NCI-H2081 treated with DMSO at 0.1 percent for 48 hours (cell line): ENCODE measurements around the gene SCAMP2.

Source experiments
- DNase-seq: peaks from one replicate; lab custom pipeline; 2025; lab: John Stamatoyannopoulos, UW

SCAMP2 gene

GRCh38 chr15:74794248-74794969, 78.8 kb downstream of the SCAMP2 start:
- no peak for DNase-seq
